NCI-H2107 treated with DMSO at 0.1 percent for 48 hours (cell line): ENCODE measurements around the gene CNTNAP2.

ENCODE experiments used
- DNase-seq: peaks from one replicate; lab custom pipeline; 2025; ENCODE audit not compliant: unreplicated experiment; lab: John Stamatoyannopoulos, UW

Gene CNTNAP2

DNA sequence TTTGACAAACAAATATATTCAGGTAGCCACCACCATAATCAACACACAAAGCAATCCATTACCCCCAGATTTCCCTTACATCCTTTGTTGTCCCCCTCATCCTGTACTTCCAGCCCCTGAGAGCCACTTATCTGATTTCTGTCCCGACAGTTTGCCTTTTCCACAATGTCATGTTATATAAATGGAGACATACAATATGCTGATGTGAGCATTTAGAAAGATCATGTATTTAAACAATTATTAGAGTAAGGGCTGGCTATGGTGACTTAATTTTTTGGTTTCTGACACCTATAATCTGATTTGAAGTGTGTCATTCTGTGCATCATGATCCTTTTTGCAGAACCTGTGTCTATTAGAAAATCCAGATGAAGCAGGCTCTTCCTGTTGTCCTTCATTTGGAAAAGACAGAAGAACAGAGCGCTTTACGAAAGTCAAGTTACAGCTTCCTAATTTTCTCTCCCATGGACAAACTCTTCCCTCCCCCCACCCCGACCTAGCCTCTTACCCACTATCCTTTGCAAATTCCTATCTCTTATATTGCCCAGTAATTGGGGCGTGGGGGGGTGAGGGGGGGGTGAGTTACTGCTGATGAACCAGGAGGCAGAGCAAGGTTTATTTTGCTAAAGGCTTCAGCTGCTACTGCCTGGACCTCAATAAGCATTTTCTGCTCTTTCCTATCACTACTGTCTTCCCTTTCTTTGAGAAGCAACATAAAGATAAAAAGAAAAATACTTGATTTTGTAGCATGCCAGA, 2221.6 kb downstream of the CNTNAP2 start:
- DNase-seq = no peak

DNA sequence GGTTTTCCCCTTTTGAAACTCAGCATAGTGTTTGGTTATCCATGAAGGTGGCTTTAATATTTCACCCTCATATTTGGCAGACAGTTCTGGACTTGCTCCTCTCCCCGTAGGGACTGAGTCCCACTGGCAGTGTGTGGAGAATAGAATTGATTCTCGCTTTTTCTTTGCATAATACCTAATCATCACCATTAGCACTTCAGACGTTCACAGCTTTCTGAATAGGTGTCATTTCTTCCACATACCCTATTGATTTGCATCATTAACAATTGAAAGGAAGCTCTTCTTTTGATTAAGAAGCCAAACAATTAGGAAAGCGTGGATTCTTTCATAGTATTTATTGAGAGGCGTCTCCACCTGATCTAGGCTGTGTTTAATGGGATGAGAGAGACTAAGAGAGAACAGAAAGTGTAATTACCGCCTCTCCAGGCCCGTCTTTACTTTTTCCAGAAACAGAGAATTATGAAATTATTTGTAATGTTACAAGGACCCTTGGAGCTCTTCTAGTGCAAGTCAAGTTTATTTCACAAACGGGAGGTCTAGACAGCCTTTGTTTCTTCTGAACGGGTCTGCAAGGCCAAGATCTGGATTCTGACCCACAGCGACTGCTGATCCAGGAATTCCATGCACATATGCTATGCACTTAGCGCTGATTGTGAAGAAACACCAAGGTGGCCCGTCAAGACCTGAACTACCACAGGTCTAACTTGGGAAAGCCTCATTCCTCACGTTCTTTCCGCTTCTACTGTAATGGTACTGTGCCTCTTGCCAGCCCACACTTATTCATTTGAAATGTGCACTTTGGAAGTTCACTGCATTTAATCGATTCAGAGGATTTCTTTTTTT, 2224.1 kb downstream of the CNTNAP2 start:
- DNase-seq = no peak

DNA sequence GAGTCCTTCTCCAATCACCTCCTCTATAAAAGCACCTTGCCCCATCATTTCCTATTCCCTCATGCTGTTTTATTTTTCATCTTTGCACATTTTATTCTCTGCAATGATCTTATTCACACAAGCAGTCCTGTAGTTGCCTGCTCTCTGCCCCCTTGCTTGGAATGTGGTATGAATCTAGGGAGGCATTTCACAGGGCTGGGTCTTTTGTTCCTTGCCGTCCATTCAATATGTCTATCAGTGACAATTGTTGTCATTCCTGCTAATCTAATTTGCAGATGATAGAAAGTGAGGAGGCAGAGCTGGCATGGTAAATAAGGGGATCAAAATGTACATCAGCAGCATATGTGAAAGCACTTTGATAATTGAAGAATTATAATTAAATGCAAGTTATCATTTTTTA, 2227.8 kb downstream of the CNTNAP2 start:
- no peak for DNase-seq

DNA sequence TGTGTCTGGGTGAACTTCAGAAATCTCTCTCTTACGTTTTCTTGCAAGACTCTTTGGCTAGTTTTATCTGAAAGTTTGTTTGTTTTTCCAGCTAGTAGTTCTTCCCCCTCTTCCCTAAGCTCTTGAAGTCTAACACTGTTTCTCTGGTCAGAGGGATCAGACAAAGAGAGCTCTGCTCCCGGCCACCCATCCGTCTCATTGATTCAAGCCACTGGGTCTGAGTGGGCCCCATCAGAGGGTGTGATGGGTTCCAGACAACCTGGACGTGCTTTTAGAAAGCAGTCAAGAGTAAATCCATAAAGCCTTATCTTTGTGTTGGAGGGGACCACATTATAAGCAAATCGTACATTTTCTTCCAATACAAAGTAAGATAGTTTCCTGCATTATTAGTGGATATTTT, 2231.4 kb downstream of the CNTNAP2 start:
- no peak for DNase-seq

DNA sequence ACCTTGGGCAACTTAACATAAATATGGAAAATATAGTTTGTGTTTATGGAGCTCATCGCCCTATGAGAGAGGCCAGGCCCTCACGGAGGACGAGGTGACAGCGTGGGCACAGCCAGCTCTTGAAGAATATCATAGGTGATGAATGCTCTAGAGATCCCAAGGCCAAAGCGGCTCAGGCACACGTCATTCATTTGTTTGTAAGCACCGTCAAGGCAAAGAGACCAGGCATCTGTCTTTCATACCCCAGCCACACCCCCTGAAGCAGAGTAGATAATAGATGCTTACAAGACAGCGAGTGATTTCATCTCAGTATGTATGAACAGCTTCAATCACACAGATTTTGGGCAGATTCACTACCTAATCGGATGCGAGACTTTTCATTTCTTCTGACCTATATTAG, 2231.9 kb downstream of the CNTNAP2 start:
- DNase-seq = no peak

DNA sequence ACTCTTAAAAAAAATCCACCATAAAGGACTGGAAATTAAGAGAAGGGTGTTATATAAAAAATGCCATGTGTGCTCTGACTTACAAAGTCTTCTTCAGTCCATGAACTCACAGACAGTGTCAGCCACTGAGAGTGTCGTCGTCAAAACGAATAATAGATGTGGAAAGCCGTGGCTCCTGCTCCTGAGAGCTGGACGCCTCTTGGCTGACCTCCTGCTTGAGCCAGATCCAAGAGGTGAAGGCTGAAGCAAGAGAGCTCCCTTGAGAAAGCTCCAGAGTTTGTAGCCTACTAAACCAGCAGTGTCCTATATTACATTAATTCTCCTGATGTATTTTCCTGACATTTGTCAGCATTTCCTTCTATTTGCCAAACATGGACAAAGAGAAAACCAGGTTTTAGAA, 2239.7 kb downstream of the CNTNAP2 start:
- no peak for DNase-seq

DNA sequence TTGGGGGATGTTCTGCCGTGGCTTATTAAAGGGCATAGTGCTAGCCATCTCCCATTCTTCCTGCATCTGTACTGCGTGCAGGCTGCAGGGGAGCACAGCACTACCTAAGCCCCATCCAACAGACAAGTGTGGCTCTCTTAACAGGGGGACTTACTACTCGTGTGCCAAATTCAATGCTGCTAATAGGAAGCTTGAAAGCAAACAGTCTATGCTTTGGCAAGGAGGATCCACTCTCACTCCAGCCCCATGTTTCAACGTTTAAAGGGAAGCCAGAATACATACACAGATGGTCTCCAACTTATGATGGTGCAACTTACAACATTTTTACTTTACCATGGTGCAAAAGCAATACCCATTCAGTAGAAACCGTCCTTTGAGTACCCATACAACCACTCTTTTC, 2245.9 kb downstream of the CNTNAP2 start:
- no peak for DNase-seq

DNA sequence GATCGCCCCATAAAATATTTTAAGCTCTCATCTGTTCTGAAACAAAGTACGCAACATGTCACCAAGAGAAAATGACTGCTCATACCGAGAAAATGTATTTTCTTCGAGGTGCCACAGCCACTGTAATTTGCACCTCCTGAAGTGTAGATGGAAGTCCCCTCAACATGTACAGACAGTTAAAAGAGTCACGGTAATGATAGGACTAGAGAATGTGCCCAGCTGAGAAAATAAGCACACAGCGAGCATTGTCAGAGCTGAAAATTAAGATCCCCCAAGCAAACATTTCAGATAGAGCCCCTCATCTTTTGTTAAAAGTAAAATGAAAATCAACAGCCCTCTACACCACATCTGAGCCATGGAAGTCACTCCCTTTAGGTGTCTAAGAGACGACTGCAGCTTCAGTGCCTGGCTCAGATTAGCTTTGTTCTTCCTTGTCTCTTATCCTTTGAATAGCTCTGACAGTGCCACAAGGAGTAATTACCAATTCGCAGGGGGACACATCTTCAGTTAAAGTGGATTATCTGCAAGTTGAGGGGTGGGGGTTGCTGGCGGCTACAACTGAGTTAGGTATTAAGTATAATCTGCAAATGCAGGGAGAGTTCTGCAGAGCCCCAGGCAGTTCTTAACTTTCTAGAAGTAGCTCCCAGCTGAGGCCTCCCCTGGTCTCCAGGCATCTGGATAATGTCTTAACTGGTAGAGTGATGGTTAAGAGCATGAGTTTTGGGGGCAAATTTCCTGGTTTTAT, 2251.3 kb downstream of the CNTNAP2 start:
- DNase-seq = no peak

DNA sequence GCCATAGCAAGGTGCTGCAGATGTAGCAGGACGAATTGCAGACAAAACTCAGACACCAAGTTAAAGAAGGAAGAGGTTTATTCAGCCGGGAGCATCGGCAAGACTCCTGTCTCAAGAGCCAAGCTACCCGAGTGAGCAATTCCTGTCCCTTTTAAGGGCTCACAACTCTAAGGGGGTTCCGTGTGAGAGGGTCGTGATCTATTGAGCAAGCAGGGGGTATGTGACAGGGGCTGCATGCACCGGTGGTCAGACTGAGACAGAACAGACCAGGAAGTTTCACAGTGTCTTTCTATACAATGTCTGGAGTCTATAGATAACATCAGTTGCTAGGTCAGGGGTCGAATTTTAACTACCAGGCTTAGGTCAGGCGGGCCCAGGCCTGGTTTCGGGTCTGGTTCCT, 2252.0 kb downstream of the CNTNAP2 start:
- DNase-seq = no peak

DNA sequence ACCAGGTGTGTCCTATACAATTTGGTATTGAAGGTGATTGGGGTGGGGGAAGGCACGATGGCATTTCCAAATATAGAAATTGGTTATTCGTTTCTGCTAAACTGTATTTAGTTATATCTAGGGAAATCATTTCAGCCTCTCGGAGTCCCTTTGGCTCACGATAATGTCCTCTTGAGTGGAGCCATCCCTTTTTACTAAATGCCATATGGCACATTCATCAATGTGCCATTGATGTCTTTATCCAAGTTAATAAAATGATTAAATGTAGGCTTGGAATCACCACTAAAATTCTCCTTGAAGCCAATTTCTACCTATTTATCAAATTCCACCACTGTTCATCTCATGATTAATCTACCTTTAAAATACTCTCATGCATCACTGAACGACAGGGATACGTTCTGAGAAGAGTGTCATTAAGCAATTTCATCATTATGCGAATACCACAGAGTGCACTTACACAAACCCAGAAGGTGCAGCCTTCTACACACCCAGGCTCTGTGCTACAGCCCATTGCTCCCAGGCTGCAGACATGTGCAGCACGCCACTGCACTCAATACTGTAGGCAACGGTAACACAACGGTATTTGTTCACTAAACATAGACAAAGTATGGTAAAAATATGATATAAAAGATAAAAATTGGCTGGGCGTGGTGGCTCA, 2254.8 kb downstream of the CNTNAP2 start:
- no peak for DNase-seq

DNA sequence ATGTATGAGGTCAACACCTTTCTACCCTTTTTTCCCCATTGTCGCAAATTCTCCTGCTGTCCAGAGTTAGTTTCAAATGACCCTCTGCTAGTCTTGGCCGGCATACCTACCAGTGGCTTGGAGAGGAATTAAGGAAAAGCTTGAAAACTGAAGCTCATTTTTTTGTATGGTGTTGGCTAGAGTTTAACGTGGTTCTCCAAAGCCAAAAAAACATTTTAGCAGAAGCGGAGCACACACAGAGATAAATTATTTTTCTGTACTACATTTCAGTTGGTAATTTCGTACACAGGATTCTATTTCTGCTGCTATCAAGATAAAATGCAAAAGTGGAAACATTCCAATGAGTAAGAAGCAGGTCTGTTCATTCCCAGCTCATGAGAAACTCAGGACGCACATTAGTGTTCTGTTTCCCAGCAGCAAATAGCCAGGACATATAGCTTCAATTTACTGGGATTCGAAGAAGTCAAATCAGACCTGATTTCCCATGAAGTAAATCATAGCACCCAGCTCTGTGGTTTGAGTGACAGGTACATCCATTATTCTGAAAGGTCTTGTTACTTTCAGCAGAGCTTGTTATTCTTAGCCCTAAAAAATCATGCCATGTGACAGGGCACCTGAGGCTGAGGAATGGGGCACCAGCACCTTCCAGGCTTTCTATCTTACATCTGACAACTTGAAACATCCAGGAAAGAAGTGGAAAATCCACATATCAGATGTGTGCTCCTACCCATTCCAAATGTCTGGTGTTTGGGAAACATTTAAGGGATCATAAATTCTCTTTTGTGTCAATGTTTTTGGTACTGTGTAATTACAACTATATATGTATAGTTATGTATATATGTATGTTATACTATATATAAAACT, 2258.0 kb downstream of the CNTNAP2 start:
- no peak for DNase-seq

DNA sequence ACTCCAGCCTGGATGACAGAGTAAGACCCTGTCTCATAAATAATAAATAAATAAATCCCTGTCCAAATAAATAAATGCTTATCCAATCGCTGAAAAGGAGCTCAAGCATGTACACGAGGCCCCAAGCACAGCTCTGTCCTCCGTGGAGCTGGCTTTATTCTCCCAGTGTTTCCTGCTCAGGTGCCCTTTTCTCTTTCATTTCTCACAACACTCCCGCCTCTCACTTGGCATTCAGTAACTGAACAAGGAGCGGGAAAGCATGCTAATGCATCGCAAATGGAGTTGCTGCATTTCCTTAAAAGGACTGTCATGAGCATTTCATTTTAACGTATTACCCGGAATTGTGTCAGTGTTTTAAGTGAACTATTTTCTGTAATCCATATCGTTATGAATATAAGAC, 2263.1 kb downstream of the CNTNAP2 start:
- DNase-seq = no peak

DNA sequence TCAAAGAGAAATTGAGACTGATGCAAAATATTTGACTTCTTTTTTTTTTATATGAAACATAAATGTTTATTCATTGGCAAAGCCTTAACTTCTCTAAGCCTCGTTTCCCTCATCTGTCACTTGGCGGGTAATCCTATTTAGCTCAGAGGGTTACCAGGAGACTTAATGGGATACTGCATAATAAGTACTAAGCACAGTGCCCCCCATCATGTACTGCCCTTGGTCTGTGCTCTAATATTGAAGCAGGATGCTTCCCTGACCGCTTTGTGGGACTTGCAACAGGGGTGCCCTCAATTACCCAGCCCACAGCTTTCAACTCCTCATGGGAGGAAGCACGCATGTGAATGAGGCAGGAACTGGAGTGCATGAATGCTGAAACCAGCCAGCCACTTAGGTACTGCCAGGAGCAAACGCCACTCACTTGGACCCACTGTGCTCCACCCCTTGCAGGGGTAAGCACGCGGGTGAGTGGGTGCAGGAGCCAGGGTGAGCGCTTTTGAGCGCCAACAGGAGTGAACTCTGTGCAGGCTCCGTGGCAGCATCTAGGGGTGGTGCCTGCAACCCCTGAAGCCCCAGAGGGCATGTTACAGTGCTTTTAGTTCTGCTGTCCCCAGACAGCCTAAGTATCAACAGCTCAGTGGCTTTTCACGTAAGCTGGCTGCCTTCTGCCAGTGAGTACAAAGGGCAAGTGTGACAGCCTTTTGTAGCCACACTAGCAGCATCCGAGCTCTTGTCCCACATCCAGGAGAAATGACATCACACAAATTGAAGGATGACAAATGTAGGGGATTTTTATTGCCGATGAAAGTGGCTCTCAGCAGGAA, 2264.2 kb downstream of the CNTNAP2 start:
- DNase-seq = no peak

DNA sequence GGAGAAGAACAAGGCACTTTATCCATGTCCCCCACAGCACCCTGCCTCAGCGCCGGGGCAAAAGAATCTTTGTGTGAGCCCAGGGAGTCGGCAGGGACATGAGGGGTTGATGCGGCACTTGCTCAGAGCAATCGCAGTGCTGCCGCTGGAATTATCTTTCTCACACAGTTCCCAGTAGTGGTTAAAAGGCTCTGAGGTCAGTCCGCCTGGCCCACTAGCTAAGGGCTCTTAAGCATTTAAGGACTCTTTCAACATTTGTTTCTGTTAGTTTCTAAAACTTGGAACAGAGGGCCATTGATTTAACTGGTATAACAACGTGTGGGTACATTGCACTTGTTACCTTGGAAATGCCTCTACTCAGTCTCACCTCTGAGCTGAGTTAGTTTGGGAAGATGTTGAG, 2266.0 kb downstream of the CNTNAP2 start:
- no peak for DNase-seq

DNA sequence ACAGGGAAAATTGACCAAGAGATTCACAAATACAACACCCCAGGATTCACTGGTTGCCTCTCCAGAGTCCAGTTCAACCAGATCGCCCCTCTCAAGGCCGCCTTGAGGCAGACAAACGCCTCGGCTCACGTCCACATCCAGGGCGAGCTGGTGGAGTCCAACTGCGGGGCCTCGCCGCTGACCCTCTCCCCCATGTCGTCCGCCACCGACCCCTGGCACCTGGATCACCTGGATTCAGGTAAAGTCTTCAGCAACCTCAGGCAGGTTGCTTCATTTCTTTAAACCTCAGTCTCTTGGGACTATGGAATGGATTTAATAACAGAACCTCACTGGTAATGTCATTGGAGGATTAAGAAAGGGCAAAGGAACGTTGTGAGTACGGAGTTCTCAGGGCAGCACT, 2267.1 kb downstream of the CNTNAP2 start:
- no peak for DNase-seq

DNA sequence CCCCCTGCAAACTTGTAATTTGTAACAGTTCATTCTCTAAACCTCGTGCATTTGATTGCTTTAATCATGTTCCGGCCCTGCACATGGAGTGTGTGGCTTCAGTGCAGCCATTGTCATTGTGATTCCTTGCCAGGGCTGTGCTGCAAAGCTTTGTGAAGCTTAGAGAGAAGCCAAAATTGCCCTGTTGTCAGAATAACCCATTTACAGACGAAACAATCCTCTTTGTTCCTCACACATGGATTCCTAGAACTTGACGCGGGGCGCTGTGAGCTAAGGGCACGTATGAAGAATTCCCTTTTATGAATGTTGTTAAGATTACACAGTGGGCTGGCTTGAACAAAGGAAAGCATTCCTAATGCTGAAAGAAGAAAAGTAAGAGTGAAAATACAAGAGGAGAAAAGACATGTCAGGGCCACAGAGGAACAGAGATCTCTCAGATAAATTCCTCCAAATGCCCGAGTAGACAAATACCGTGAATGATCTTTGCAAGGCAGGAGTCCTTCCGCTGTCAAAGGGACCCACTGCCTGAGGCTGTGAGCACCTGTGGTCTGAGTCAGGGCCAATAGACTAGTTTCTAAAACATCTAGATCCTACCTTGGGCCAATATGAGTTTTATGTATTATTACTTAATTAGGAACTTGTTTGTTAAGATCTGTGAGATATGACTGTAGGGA, 2268.5 kb downstream of the CNTNAP2 start:
- DNase-seq = no peak

DNA sequence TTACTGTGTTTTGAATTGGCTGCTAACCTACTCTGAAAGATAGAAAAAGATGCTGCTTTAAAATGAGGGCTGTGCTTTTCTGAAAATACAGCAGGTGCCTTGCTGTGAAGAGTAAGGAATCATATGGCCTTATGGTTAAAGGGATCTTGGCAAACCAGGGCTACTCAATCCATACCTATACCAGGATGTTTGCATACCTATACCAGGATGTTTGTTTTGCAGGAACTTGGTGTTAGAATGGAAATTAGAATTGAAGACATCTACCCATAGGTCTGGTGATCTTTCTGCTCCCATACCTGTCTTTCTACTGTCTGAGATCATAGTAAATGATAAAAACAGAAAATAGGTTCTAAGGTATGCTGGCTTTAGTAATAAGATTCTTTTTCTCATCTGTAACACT, 2273.8 kb downstream of the CNTNAP2 start:
- DNase-seq = no peak

DNA sequence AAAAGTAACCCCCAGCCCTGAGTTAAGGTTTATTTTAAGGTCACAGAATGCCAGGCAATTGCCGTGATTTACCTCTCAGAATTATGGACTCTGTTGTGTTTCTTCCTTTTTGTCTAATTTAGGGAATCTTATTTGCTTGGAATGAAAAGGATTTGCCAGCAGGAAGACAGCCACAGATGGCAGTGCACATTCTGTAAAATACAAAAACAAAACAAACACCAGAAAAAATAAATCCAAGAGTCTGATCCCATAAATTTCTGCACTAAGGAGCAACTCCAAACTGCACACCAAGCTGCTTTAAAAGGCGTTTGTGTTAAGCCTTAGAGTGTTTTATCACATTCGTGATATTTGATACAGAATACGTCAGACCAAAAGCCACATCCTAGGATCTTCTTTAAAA, 2275.0 kb downstream of the CNTNAP2 start:
- DNase-seq = no peak

DNA sequence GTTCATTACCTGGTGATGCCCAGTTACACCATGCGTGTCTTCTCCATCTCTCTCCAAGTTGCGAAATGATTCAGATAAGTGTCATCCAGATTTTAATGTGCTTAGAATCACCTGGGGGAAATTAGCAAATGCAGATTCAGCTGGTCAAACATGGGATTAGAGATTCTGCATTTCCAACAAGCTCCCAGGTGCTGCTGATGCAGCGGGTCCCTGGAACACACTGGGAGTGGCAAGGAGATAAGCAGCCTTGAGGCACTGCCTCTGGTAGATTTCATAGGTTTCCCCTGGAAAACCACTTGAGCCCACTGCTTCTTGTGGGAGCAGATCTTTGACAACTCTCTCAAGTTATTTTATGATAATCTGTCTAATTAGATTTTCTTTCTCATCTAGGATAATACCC, 2278.0 kb downstream of the CNTNAP2 start:
- no peak for DNase-seq
